Osteoblast (primary cell): ENCODE results near the gene SSBP2. TPM values are rescaled to one million over a fixed set of nuclear protein-coding genes. Genes with fewer than 3 reads are reported as not detected.

Experiments
- DNase-seq: peaks from one replicate; pipeline ENCODE4 v3.0.0; 2011; ENCODE audit warnings: low spot score, mixed read lengths; ENCODE audit not compliant: insufficient read length; ENCODE audit errors: missing footprints
- H2AFZ ChIP-seq: 2 replicates; pipeline ENCODE4 v1.6.0; 2011; ENCODE audit warnings: mild to moderate bottlenecking, low read length
- H3K27ac ChIP-seq: 2 replicates; pipeline ENCODE4 v1.5.1; 2011; ENCODE audit warnings: mild to moderate bottlenecking, low read depth, low read length, moderate library complexity
- H3K27me3 ChIP-seq: 2 replicates; pipeline ENCODE4 v1.6.0; 2012; ENCODE audit warnings: mild to moderate bottlenecking, control low read depth, inconsistent platforms, low read length, moderate library complexity; ENCODE audit not compliant: insufficient read depth
- H3K36me3 ChIP-seq: 2 replicates; pipeline ENCODE4 v1.5.1; 2011; ENCODE audit warnings: mild to moderate bottlenecking, low read length, control low read depth, moderate library complexity; ENCODE audit not compliant: insufficient read depth
- H3K4me1 ChIP-seq: 2 replicates; pipeline ENCODE4 v1.5.1; 2011; ENCODE audit warnings: mild to moderate bottlenecking, low read length, control low read depth, moderate library complexity; ENCODE audit not compliant: insufficient read depth
- H3K4me2 ChIP-seq: 2 replicates; pipeline ENCODE4 v1.6.0; 2011; ENCODE audit warnings: mild to moderate bottlenecking, low read length; ENCODE audit not compliant: insufficient read depth
- H3K4me3 ChIP-seq: fragments of 200-600 bp; sonication (generic); 3 replicates; pipeline ENCODE4 v1.5.1; 2012; ENCODE audit warnings: mild to moderate bottlenecking, low read length, inconsistent platforms; ENCODE audit not compliant: insufficient read depth
- H3K79me2 ChIP-seq: 2 replicates; pipeline ENCODE4 v1.6.0; 2012; ENCODE audit warnings: mild to moderate bottlenecking, low read length, control low read depth, inconsistent platforms; ENCODE audit not compliant: insufficient read depth
- H3K9me3 ChIP-seq: 2 replicates; pipeline ENCODE4 v1.5.1; 2011; ENCODE audit warnings: low read depth, low read length, control low read depth
- H4K20me1 ChIP-seq: 2 replicates; pipeline ENCODE4 v1.6.0; 2012; ENCODE audit warnings: mild to moderate bottlenecking, low read length, control low read depth; ENCODE audit not compliant: insufficient read depth
- total RNA-seq: library from RNA; depleted of rRNA; stranded (reverse); fragments of >200 nt; gene quantifications from 2 replicates; pipeline ENCODE4 v1.2.3, GENCODE V29; 2012
- TF ChIP-seq, protein P1 (sequence below): IDR thresholded peaks from 2 replicates; pipeline ENCODE4 v1.5.1; 2011; ENCODE audit warnings: mild to moderate bottlenecking, low read depth, low read length, moderate library complexity; ENCODE audit errors: extremely low read depth

SSBP2 gene
- total RNA-seq, 1 donor, result 18.1 TPM

DNA sequence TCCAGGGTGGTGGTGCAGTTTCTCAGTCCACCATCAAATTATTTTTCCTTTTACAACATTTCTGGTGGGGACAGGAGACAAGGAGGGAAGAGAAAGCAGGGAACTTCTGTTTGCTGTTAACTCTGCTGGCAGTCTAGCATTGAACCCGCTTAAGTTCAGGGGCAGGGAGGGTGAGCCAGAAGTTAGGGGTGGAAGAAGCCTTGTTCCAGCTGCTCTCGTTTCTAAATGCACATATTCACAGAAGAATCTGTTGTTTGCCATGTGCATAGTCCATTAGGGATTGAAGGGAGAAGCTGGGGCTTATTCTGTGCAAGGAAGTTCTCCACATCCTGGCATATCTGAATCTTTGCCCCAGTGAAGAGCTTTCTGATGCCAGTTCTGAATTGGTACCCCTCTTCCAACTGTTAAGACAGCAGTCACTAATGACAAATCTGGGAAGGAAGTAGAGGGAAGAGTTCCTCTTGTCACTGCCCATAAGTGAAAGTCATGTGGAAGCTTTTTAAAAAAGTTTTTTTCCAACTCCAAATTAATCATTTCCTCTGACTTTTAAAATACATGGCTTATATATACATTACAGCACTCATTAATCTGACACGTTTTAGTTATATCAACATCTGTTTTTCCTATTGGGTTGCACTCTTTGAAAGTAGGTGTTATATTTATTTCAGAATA is 324.4 kb downstream of the SSBP2 start:
- Histone ChIP-seq H3K9me3 (no peaks in the 10 kb centered on the region), H3K4me3 (no peak overlapping the region), H3K4me2 (no peak overlapping the region), H3K27me3 (no peaks in the 10 kb centered on the region), H3K4me1 (peaks cover 19% of the 10 kb centered on the region), H3K27ac (no peak overlapping the region), H3K36me3 (no peaks in the 10 kb centered on the region), H4K20me1 (no peaks in the 10 kb centered on the region), H3K79me2 (no peaks in the 10 kb centered on the region), H2AFZ (no peak overlapping the region)
- no peak for DNase-seq
- TF ChIP-seq, protein P1, sequence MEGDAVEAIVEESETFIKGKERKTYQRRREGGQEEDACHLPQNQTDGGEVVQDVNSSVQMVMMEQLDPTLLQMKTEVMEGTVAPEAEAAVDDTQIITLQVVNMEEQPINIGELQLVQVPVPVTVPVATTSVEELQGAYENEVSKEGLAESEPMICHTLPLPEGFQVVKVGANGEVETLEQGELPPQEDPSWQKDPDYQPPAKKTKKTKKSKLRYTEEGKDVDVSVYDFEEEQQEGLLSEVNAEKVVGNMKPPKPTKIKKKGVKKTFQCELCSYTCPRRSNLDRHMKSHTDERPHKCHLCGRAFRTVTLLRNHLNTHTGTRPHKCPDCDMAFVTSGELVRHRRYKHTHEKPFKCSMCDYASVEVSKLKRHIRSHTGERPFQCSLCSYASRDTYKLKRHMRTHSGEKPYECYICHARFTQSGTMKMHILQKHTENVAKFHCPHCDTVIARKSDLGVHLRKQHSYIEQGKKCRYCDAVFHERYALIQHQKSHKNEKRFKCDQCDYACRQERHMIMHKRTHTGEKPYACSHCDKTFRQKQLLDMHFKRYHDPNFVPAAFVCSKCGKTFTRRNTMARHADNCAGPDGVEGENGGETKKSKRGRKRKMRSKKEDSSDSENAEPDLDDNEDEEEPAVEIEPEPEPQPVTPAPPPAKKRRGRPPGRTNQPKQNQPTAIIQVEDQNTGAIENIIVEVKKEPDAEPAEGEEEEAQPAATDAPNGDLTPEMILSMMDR, result no peak

DNA sequence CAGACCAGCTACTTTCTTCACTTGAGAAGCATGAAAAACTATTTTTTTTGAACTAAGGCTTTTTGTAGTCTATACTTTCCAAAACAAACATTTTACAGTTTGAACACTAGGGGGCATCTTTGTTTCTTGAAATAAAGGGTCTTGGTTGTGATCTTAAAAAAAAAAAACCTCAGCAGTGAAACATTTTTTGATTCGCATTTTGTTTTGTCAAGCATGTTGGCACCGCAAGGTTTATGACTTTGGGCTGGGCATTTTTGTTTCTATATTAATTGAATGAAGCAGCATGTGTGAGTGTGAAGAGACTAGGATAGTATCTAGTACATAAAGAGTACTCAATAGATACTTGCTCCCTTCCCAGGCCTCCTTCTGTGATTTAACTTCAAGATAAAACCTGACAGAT is 325.3 kb downstream of the SSBP2 start:
- no peak for DNase-seq
- no peaks in the 10 kb centered on the region for H3K9me3 ChIP-seq
- H3K79me2 ChIP-seq, result no peaks in the 10 kb centered on the region
- no peak overlapping the region for H2AFZ ChIP-seq
- H3K27me3 ChIP-seq, result no peaks in the 10 kb centered on the region
- TF ChIP-seq, protein P1, result peak; percentile 62
- H3K4me3 ChIP-seq, result no peak overlapping the region
- no peaks in the 10 kb centered on the region for H3K36me3 ChIP-seq
- no peaks in the 10 kb centered on the region for H4K20me1 ChIP-seq
- H3K4me1 ChIP-seq, result peaks cover 24% of the 10 kb centered on the region
- peak overlapping the region; percentile 31 for H3K27ac ChIP-seq
- no peak overlapping the region for H3K4me2 ChIP-seq

DNA sequence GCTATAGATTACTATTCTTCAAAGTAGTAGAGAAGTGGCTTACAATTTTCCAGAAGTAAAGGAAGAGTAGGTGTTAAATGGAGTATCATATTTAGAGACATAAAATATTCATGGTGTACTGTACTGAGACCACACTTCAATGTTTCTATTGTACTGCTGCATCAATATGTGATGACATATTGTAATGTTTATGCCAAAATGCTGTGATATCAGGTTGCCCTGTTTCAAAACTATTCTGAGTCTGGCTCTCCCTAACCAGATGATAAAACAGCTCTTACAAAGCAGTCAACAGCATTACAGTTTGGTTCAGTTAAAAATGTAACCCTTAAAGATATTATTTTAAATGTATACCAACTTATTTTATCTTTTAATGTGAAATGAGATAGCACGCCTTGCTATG is 326.2 kb downstream of the SSBP2 start:
- Histone ChIP-seq H3K4me3 (no peak overlapping the region), H3K27me3 (no peaks in the 10 kb centered on the region), H3K27ac (no peak overlapping the region), H3K79me2 (no peaks in the 10 kb centered on the region), H3K4me1 (peaks cover 31% of the 10 kb centered on the region), H3K9me3 (no peaks in the 10 kb centered on the region), H2AFZ (no peak overlapping the region), H4K20me1 (no peaks in the 10 kb centered on the region), H3K36me3 (no peaks in the 10 kb centered on the region), H3K4me2 (no peak overlapping the region)
- DNase-seq, result no peak
- TF ChIP-seq, protein P1, result no peak

DNA sequence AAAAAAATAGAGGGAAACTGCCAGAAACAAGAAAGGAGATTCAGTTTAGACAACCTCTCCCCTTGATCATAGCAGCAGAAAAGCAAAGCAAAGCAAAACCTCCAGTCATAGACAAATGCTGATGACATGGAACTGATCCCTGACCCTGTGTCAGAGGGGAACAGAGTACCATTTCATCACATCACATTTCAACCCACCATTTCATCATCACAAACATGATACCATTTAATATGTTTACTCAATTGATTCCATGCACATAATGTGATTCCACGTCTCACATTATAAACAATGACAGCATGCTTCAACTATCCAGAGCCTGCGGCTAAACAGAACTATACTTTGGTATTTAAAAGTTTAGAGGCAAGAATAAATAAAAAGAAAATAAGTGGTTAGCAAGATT is 328.2 kb downstream of the SSBP2 start:
- Histone ChIP-seq H2AFZ (no peak overlapping the region), H3K27ac (peak overlapping the region; percentile 96), H3K4me1 (peaks cover 32% of the 10 kb centered on the region), H3K27me3 (no peaks in the 10 kb centered on the region), H3K79me2 (no peaks in the 10 kb centered on the region), H3K4me3 (no peak overlapping the region), H3K36me3 (no peaks in the 10 kb centered on the region), H3K4me2 (peak overlapping the region; percentile 1), H4K20me1 (no peaks in the 10 kb centered on the region), H3K9me3 (no peaks in the 10 kb centered on the region)
- no peak for DNase-seq
- TF ChIP-seq, protein P1, result no peak
